GM19043 (cell line): ENCODE measurements around the gene ASAP2.

Source experiments
- ATAC-seq: cut with Tn5 transposase; IDR thresholded peaks from one replicate; pipeline ENCODE4 v1.9.1; 2021; ENCODE audit warnings: low read depth; ENCODE audit not compliant: unreplicated experiment

Gene ASAP2

DNA sequence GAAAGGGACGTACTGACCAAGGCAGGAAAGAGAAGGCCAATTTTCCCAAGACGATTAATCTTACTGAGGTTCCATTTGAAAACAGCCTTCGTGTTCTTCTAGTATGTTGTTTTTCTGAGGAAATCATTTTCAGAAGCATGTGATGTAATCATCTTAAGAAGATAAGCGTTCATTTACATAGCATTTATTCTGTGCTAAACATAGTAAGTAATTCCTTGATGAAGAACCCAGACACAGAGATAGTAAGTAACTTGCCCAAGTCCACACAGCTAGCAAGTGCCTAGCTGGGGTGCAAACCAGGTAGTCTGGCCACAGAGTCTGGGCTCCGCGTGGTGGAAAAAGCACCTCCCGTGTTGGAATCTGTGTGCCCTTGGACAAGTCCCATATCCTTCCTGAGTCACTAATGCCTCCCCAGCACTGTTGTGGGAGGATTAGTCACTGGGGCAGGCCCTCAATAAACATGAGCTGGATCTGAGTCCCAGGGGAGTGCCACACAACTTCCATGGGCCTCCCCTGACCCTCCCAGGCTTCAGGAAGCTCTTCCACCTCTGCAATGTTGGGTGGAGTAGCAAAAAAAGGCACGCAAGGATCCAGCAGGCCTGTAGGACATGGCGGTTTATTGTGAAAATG, 26.9 kb upstream of the ASAP2 start:
- ATAC-seq, result no peak

DNA sequence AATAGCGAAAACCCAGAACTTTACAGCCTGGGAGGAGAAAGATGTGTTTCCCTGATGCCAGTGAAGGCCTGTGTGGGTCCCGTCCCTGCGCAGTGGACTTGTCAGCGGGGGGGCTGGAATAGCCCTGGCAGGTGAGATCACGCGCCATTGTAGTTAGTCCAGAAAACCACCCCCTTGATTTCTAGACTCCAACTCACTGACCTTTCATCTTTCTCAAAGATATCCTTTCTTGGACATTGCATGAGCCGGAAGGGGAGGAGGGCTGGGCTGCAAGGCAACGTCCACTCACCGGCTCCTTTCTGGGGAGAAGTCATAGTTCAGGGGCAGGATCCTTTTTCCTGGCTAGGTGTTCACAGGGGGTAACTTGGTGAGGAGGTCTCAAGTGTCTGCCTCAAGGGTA, 22.3 kb upstream of the ASAP2 start:
- ATAC-seq, result no peak

DNA sequence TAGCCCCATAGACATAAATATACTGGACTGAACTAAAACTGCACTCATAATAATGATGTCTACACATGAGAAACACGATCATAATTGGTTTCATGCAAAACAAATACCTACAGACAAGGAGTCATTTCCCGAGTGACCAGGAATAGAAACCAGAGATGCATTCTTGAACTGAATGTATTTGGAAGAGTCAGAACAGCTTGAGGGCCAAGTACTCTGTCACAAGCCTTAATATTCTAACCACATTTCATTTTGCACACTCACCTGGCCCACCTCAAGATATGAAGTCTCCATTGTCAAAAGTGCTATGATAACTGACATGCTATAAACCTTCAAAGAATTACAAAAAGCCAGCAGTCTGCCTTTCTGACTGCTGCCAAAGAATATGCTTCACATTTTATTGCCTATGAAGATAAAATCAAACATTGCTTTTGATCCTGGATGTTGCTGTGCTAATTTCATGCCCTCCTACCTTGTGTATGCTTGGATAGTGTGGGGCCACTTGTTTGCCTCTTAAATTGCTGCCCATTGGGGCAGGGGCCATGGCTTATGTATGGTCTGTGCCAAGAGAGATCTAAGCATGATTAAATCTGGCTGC, 18.9 kb upstream of the ASAP2 start:
- no peak for ATAC-seq

DNA sequence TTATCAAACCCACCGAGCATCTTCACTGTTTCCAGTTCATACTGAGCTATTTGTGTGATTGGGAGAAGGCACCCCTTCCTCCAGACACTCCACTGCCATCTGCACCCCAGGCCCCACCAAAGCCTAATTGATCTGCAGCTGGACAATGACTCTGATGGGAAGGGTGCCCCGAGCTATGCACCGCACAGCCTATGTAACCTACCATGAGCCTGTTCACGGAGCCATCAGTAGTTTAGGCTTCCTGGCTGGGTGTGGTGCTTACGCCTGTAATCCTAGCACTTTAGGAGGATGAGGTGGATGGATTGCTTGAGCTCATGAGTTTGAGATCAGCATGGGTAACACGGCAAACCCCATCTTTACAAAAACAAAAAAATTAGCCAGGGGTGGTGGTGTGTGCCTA, 17.8 kb upstream of the ASAP2 start:
- ATAC-seq, result no peak

DNA sequence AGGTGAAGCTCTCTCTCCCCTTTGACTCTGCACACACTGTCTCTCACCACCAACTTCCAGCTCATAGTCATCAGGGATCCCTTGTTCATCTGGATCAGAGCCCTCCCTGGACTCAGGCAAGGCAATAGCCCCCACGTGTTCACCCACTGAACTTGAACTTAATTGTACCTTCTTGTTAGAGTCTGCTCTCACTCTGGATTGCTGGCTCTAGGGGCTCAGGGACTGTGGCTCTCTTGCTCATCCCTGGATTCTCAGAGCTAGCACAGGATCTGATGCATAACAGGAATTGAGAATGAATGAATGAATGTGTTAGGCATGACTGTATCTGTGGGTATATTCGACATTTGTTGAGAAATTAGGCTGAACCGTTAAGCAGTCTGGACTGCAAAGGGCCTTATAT, 16.7 kb upstream of the ASAP2 start:
- ATAC-seq, result no peak

DNA sequence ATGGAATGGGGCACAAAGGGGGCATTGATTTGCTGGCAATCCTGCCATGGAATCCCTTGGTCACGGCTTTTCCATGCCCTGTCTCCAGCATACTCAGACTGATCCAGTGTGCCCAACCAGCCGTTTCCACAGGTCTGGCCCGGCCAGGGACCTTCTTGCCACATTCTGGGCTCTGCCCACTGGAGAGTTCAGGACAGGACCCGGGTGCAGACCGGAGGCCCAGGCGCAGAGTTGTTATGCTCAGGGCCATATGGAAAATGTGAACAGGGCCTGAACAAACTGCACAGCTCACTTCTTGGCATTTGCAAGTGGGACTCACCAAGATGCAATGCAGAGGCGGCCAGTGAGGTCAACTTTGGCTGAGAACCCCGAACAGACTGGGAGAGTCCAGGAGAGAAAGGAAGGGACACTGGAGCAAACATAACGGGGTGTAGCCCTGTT, 15.6 kb upstream of the ASAP2 start:
- ATAC-seq, result no peak

DNA sequence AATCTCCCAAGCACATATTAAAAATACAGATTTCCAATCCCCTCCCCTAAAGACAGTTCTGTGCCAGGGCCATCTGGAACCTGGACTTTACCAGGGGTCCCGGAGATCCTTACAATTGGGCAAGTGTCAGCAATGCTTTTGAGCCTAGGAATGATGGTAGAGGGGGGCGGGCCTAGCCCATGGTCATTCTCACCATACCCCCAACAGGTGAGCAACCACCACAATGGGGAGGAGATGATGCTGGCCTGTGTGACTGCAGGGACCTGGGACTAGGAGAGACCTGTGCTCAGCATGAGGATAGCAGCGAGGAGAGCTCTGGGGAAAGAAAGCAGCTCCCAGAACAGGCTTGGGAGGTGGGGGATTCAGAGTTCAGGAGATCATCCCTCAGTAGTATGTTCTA, 13.9 kb upstream of the ASAP2 start:
- ATAC-seq, result no peak

DNA sequence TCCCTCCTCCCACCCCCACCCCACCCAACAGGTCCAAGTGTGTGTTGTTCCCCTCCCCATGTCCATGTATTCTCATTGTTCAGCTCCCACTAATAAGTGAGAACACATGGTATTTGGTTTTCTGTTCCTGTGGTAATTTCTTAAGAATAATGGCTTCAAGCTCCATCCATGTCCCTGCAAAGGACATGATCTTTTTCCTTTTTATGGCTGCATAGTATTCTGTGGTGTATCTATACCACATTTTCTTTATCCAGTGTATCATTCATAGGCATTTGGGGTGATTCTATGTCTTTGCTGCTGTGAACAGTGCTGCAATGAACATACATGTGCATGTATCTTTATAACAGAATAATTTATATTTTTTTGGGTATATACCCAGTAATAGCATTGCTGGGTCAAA, 12.3 kb upstream of the ASAP2 start:
- no peak for ATAC-seq

DNA sequence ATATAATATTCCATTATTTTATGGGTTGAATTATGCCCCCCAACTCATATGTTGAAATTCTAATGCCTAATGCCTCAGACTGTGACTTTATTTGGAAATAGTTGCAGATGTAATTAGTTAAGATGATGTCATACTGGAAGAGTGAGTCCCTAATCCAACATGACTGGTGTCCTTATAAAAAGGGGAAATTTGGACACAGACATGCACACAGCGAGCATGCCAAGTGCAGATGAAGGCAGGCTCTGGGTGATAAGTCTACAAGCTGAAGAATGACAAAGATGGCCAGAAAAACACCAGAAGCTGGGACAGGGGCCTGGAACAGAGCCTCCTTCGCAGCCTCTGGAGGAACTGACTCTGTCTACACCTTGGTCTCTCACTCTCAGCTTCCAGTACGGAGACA, 10.0 kb upstream of the ASAP2 start:
- no peak for ATAC-seq

DNA sequence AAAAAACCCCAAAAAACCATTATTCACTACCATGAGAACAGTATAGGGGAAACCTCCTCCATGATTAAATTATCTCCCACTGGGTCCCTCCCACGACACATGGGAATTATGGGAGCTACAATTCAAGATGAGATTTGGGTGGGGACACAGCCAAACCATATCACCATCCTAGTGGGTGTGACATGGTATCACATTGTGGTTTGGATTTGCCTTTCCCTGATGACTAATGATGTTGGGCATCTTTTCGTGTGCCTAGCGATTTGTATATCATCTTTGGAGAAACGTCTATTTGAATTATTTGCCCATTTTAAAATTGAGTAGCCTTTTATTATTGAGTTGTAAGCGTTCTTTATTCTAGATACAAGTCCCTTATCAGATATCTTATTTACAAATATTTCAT, 8.7 kb upstream of the ASAP2 start:
- no peak for ATAC-seq

DNA sequence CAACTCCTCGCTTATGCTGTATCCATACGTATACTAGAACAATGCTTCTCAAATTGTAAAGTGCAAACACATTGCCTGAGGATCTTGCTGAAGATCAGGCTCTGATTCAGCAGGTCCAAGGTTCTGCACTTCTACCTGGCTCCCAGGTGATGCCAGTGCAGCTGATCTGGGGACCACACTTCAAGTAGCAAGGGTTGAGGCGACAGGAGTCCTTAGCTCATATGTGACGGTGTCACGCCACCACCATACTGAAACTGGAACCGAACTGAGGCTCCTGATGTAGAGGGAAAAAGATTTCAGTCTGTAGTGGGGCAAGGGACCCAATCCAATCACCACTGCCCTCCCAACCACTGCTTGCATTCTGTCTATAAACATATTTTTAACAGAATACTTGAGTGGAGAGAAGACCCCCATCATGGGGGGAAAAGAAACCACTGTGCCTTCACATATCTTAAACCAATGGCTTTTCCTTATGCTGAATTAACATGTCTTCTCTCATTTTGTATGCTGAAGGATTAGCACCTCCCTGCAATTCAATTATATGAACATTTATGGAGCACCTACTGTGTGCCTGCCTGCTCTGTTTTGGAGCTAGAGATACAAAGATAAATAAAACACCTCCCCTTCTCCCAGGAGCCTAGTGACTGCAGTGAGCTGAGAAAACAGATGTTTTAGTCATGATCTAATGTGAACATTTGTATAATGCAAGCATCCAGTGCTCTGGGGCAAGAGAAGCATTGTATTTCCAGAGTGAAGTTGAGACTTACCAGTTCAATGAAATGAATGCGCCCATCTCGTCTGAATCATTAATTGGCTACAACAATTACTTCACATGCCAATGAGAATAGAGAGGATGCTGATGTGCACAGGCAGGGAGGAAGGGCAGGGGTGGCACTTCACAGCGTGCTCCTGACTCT, 6.6 kb upstream of the ASAP2 start:
- no peak for ATAC-seq

DNA sequence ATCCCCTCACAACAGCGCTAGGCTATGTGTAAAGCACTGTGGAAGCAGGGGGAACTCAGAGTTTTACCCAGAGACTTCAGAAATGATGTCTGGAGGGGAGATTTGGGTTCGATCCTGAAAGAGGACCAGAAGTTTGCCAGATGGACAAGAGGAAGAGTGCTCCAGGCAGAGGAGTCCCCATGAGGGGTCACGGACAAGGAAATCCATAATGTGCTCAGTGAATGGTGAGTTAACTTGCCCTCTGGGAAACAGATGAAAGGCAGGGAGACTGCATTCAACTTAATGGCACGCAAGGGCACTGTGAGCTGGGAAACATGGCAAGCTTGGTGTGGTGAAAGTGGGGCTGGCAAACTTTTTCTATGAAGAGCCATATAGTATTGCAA, 6.0 kb upstream of the ASAP2 start:
- no peak for ATAC-seq

DNA sequence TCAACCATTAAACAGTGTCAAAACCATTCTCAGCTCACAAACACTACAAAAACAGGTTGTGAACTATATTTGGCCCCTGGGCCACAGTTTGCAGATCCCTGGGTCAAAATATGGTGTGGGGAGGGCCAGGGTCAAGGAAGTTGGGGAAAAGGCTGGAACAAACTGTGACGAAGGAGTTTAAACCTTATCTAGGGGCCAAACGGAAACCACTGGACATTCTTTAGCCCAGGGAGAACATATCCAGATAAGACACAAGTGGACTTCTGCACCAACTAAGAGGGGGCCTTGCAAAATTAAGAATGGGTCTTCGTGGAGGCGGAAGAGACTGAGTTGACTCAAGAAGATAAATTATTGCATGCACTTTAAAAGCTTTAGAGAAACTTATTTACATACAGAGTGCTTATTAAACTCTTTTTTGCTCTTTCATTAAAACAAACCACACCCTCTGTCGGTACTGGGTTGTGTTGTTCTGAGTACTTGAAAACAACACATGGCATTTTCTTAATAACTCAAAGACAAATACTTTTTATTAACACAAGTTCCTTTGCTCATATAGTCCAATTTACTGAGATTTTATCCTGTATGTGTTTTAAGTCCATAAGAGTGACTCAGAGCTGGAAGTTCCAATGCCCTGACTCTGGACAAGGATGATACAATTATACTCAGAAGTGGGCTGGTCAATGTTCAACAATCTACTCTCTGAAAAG, 5.3 kb upstream of the ASAP2 start:
- no peak for ATAC-seq

DNA sequence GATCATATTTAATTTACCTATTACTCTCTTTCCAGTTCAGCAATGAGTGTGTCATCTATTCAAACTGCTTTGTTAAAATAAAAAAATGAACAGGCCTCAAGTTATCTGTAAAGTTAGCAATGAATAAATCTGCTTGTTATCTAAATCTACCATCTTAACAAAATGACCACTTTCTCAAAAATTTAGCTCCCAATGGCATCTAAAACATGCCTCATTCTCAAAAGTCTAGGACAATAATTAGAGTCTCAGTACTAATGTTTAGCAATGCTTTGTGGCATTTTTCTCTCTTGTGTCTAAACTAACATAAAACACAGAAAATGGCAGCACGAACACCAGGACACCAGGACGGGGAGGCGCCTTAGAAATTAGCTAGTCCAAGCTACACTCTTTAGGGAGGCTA, 3.6 kb upstream of the ASAP2 start:
- ATAC-seq, result no peak

DNA sequence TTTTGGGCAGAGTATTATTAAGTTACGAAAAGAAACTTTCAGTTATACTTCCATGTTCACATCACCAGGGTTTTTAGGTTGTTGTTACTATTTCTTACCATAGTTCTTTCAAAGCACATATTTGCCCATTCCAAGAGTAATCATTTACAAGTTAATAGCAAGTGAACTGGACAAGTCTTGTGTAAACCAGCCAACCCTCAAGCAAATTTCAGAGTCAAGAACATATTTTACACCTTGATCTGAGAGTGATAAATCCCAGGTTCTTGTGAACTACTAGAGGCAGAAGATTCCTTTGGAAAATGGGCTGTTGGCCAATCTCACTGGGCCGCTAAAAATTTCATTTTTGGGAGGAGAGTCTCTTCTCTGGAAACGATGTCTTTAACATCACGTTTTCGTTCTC, 2.7 kb upstream of the ASAP2 start:
- ATAC-seq, result no peak

DNA sequence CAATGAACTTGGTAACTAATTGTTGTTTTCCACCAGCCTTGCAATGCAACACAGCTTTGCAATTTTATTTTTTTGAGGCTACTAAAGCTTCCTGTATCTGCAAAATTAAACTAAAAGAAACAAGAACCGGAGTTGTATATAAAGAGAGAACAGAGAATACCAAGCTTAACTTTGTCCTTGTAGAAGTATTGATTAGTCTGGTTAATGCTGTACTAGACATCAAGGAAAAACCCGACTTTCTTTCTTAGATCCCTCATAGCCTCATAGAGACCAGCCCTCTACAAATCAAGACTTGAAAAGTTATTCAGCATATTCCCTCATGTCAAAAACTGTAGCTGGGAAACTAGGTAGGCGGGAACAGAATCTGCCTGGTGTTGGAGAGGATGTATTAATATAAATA, 1.7 kb upstream of the ASAP2 start:
- no peak for ATAC-seq

DNA sequence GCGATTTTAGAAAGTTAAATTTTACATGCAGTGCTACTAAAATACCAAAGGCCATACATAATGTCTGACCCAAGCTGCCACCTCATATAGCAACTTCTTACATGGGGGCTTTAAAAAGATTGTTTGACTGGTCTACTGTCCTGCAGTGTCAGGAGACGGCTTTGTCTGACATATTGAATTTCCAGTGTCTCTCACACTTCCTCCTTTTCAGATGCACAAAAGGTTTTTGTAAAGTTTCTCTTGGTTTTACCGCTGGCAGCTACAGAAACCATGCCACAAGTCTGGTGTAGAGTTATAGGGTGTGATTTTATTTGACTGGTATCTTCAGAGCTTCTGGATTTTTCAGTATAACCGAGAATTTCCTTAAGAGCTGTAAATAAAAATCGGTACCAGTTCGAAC, 1.1 kb upstream of the ASAP2 start:
- ATAC-seq, result no peak

DNA sequence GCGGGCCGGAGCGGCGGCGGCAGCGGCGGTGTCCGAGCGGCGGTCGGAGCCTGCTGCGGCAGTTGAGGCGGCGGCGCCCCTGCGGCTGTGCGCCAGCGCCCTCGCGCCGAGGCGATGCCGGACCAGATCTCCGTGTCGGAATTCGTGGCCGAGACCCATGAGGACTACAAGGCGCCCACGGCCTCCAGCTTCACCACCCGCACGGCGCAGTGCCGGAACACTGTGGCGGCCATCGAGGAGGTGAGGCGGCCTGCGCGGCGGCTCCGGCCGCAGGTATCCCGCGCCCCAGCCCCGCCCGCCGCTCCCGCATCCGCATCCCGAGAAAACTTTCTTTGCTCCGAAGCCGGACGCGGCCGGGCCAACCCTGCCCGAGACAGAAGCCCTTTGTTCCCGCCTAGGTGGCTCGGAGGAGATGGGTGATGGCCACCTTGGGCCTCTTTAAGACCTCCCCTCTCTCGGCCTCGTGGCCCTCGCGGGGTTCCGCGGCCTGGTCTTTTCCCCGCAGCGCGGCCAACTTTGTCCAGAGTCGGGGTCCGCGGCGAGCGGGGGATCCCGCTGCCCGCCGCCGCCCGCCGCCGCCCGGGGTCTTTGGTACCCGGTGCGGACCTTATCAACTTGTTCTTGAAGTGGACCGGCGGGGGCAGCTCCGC, 504 bp downstream of the ASAP2 start:
- no peak for ATAC-seq

DNA sequence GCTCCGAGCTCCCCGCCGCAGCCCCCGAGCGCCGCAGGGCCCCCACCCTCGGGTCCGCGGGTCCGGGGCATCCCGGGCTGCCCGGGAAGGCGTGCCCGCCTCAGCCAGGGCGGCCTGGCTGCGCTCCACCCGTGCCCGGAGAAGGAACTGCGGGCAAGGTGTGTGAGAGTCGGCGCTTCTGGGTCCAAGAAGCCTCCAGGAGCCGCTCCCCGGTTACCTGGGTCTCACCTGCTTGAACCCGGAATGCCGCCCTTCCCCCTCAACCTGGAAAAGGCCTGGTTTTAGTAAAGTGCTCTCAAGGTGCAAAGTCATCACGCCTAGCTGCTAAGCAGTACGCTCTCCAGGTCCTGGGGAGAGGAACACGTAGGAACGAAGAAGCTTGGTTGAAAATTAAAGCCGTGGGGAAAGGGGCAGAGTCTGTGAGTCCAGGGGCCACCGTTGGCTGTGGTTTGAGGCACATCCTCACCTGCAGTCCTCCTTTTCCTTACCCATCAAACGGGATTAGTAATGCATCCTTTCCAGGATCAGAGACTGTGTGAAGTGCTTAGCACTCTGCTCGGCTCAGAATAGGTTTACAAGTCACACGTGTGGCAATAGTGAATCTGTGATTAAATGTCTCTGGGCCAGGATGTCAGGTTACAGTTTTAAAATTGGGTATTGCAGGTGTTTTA, 1.2 kb downstream of the ASAP2 start:
- ATAC-seq, result no peak

DNA sequence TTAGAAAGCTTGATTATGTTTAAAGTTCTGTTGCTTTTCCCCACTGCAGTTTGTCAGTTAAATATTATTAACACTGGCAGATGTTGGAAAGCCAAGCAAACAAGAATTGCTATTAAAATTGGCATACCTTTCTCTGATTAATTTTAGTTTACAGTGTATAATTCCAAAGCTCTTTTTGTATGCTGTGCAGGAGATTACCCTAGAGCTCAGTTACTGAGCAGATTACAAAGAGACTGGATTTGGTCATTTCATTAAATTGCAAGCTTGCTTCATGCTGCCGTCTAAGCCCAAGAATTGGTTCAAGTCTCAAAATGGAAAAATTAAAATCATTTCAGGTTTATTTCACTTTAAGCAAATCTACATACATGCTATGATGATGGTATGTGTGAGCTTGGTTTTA, 2.3 kb downstream of the ASAP2 start:
- no peak for ATAC-seq
